Measurements from ENCODE around the gene POLR1G.
"Not testable (repeated sequence)": the region's sequence is repeated elsewhere in the genome, so short reads cannot be mapped to it uniquely, and the experiment has no call there.

Gene POLR1G

DNA sequence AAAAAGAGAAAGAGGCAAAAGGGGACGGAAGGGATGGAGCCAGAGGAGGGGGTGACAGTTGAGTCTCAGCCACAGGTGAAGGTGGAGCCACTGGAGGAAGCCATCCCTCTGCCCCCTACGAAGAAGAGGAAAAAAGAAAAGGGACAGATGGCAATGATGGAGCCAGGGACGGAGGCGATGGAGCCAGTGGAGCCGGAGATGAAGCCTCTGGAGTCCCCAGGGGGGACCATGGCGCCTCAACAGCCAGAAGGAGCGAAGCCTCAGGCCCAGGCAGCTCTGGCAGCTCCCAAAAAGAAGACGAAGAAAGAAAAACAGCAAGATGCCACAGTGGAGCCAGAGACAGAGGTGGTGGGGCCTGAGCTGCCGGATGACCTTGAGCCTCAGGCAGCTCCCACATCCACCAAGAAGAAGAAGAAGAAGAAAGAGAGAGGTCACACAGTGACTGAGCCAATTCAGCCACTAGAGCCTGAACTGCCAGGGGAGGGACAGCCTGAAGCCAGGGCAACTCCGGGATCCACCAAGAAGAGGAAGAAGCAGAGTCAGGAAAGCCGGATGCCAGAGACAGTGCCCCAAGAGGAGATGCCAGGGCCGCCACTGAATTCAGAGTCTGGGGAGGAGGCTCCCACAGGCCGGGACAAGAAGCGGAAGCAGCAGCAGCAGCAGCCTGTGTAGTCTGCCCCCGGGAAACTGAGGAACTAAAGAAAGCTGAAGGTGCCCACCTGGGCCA lies 2.5 kb downstream of the POLR1G start:
- Histone ChIP-seq H3K9me3 (ENCODE audit: insufficient read depth, low read depth, low read length) (no peaks in the 10 kb centered on the region), H3K27me3 (ENCODE audit: insufficient read depth, low read length) (no peaks in the 10 kb centered on the region), H3K9ac (ENCODE audit: low read depth, low read length) (no peak overlapping the region), H3K4me3 (ENCODE audit: low read length) (no peak overlapping the region), H3K36me3 (ENCODE audit: insufficient read depth, low read length) (peaks cover 46% of the 10 kb centered on the region), H3K27ac (ENCODE audit: low read depth, low read length) (no peak overlapping the region), H3K4me1 (ENCODE audit: insufficient read depth, low read length) (peaks cover 3% of the 10 kb centered on the region; the same call in 1 of the 2 replicates)
- 92% methylated on average over 15 of the region's 15 CpGs for WGBS

DNA sequence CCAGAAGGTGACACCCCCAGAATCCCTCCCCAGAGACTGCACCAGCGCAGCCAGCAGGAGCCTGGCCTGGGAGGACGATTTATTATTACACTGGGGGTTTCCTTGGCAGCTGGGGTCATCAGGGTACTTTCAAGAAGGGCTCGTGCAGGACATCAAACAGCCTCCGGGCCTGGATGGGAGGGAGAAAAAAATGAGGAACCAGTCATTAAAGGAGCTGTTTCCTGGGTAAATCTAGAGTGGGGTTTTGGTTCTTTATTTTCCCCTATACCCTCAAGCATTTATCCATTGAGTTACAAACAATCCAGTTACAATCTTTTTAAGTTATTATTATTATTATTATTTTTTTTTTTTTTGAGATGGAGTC lies 3.1 kb downstream of the POLR1G start:
- 89% methylated on average over 4 of the region's 4 CpGs for WGBS
- no peak overlapping the region for H3K4me3 ChIP-seq (ENCODE audit: low read length)
- peaks cover 3% of the 10 kb centered on the region; the same call in 1 of the 2 replicates for H3K4me1 ChIP-seq (ENCODE audit: insufficient read depth, low read length)
- H3K27ac ChIP-seq (ENCODE audit: low read depth, low read length) = no peak overlapping the region
- no peaks in the 10 kb centered on the region for H3K27me3 ChIP-seq (ENCODE audit: insufficient read depth, low read length)
- no peak overlapping the region for H3K9ac ChIP-seq (ENCODE audit: low read depth, low read length)
- H3K36me3 ChIP-seq (ENCODE audit: insufficient read depth, low read length) = peaks cover 51% of the 10 kb centered on the region
- H3K9me3 ChIP-seq (ENCODE audit: insufficient read depth, low read depth, low read length) = no peaks in the 10 kb centered on the region

DNA sequence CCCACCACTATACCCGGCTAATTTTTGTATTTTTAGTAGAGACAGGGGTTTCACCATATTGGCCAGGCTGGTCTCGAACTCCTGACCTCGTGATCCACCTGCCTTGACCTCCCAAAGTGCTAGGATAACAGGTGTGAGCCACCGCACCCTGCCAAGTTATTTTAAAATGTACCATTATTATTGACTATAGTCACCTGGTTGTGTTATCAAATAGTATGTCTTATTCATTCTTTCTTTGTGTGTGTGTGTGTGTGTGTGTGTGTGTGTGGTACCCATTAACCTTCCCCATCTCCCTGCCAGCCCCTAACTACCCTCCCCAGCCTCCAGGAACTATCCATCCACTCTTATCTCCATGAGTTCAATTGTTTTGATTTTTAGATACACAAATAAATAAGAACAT lies 3.9 kb downstream of the POLR1G start:
- not testable (repeated sequence) for H3K4me1 ChIP-seq (ENCODE audit: insufficient read depth, low read length); H3K27me3 ChIP-seq (ENCODE audit: insufficient read depth, low read length); H3K27ac ChIP-seq (ENCODE audit: low read depth, low read length); H3K9me3 ChIP-seq (ENCODE audit: insufficient read depth, low read depth, low read length); H3K4me3 ChIP-seq (ENCODE audit: low read length); H3K9ac ChIP-seq (ENCODE audit: low read depth, low read length)
- 100% methylated on average over 3 of the region's 4 CpGs for whole genome bisulfite sequencing
- H3K36me3 ChIP-seq (ENCODE audit: insufficient read depth, low read length) = peaks cover 55% of the 10 kb centered on the region

DNA sequence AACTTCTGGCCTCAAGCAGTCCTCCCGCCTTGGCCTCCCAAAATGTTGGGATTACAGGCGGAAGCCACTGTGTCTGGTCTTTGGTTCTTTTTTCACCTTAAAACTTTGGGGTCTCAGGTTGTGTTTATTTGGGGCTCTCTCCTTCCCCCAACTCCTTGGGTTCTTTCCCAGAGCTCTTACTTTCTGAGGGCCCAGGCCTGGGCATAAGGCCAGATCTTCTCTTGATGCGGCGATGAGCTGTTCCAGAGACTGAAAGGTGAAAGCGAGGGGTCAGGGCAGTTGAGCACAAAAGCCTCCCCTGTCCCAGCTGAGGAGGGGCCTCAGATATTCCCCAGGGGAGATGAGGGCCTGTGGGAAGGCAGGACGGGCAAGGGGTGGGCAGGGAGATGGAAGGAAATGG lies 7.1 kb downstream of the POLR1G start:
- Histone ChIP-seq H3K4me3 (ENCODE audit: low read length) (no peak overlapping the region), H3K36me3 (ENCODE audit: insufficient read depth, low read length) (peaks cover 72% of the 10 kb centered on the region), H3K9ac (ENCODE audit: low read depth, low read length) (no peak overlapping the region), H3K4me1 (ENCODE audit: insufficient read depth, low read length) (no peaks in the 10 kb centered on the region), H3K27me3 (ENCODE audit: insufficient read depth, low read length) (no peaks in the 10 kb centered on the region), H3K27ac (ENCODE audit: low read depth, low read length) (no peak overlapping the region), H3K9me3 (ENCODE audit: insufficient read depth, low read depth, low read length) (no peaks in the 10 kb centered on the region)
- WGBS = 93% methylated on average over 6 of the region's 6 CpGs

DNA sequence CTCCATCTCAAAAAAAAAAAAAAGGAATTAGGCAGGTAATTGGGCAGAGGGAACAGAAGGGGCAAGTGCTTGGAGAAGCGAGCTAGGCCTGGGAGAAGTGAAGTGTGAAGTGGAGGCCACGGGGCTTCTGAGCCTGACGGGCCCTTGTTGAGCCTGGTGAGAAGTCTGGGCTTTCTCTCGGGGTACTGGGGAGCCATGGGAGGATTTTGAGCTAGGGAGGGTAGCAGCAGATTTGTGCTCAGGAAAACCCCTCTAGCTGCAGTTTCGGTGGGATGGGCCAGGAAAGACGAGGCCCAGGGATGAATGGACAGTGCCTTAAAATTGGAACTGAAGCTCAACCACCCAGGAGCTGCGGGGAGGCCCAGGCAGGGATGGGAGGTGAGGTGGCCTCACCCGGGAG lies 8.0 kb downstream of the POLR1G start:
- H3K4me3 ChIP-seq (ENCODE audit: low read length) = no peak overlapping the region
- no peaks in the 10 kb centered on the region for H3K4me1 ChIP-seq (ENCODE audit: insufficient read depth, low read length)
- no peaks in the 10 kb centered on the region for H3K27me3 ChIP-seq (ENCODE audit: insufficient read depth, low read length)
- no peak overlapping the region for H3K27ac ChIP-seq (ENCODE audit: low read depth, low read length)
- WGBS = 95% methylated on average over 8 of the region's 8 CpGs
- no peaks in the 10 kb centered on the region for H3K9me3 ChIP-seq (ENCODE audit: insufficient read depth, low read depth, low read length)
- peaks cover 73% of the 10 kb centered on the region for H3K36me3 ChIP-seq (ENCODE audit: insufficient read depth, low read length)
- H3K9ac ChIP-seq (ENCODE audit: low read depth, low read length) = no peak overlapping the region

DNA sequence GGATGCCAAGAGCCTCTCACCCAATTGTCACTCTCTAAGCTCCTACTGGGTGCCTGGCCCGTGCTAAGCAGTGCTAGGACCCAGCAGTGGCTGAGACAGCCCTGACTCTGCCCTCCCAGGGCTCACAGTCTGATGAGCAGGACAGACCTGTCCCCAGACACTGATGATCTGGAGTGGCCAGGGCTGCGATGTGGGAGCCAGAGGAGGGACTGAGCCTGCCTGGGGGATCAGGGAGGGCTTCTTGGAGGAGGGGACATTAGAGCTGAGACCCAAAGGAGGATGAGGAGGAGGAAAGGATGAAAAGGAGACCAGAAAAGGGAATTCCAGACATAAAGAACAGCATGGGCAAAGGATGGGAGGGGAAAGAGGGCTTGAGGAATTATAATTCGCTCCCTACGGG lies 10.7 kb downstream of the POLR1G start:
- Histone ChIP-seq H3K27ac (ENCODE audit: low read depth, low read length) (no peak overlapping the region), H3K9ac (ENCODE audit: low read depth, low read length) (no peak overlapping the region), H3K4me1 (ENCODE audit: insufficient read depth, low read length) (no peaks in the 10 kb centered on the region; the same call in 1 of the 2 replicates), H3K36me3 (ENCODE audit: insufficient read depth, low read length) (peaks cover 72% of the 10 kb centered on the region), H3K4me3 (ENCODE audit: low read length) (no peak overlapping the region), H3K9me3 (ENCODE audit: insufficient read depth, low read depth, low read length) (no peaks in the 10 kb centered on the region), H3K27me3 (ENCODE audit: insufficient read depth, low read length) (no peaks in the 10 kb centered on the region)
- 93% methylated on average over 4 of the region's 4 CpGs for WGBS

DNA sequence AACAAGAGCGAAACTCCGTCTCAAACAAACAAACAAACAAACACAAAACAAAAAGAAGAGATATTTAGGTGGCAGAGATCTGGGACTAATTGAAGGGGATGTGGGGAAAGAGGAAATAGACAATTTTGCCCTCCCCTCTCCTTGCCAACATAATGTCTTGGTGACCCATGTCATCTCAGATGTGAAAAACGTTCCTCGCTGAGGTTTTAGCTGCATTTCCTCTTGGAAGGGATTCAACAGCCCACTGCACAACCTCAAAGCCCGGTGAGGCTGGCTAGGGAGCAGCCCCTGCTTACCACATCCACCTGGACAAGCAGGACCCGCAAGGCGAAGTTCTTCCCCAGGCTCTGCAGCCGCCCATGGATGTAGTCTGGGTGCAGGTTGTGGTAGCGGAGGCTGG lies 12.4 kb downstream of the POLR1G start:
- WGBS = 98% methylated on average over 7 of the region's 9 CpGs
- Histone ChIP-seq H3K4me1 (ENCODE audit: insufficient read depth, low read length) (no peaks in the 10 kb centered on the region; the same call in 1 of the 2 replicates), H3K9ac (ENCODE audit: low read depth, low read length) (no peak overlapping the region), H3K27ac (ENCODE audit: low read depth, low read length) (no peak overlapping the region), H3K9me3 (ENCODE audit: insufficient read depth, low read depth, low read length) (no peaks in the 10 kb centered on the region), H3K4me3 (ENCODE audit: low read length) (no peak overlapping the region), H3K36me3 (ENCODE audit: insufficient read depth, low read length) (peaks cover 57% of the 10 kb centered on the region), H3K27me3 (ENCODE audit: insufficient read depth, low read length) (no peaks in the 10 kb centered on the region)

DNA sequence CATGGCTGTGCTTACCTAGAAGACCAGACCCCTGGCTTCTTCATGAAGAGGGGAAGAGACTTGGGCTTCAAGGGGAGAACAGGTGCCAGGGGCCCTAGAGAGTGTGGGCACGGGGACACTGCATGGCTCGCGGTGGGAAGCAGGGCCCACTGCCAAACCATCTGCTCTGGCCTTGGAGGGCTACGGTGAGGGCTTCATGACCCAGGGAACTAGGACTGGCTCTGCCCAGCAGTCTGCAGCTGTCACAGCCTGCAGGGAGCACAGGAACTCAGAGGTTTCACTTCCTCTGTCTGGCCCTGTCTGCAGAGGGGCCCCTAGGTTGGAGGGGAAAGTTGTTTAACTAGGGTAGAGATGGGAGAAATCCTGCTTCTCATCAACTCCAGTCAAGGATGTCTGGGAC lies 13.0 kb downstream of the POLR1G start:
- Histone ChIP-seq H3K36me3 (ENCODE audit: insufficient read depth, low read length) (peaks cover 51% of the 10 kb centered on the region), H3K27ac (ENCODE audit: low read depth, low read length) (no peak overlapping the region), H3K9ac (ENCODE audit: low read depth, low read length) (no peak overlapping the region), H3K4me3 (ENCODE audit: low read length) (no peak overlapping the region), H3K27me3 (ENCODE audit: insufficient read depth, low read length) (no peaks in the 10 kb centered on the region), H3K4me1 (ENCODE audit: insufficient read depth, low read length) (no peaks in the 10 kb centered on the region; the same call in 1 of the 2 replicates), H3K9me3 (ENCODE audit: insufficient read depth, low read depth, low read length) (no peaks in the 10 kb centered on the region)
- 91% methylated on average over 4 of the region's 4 CpGs for WGBS

DNA sequence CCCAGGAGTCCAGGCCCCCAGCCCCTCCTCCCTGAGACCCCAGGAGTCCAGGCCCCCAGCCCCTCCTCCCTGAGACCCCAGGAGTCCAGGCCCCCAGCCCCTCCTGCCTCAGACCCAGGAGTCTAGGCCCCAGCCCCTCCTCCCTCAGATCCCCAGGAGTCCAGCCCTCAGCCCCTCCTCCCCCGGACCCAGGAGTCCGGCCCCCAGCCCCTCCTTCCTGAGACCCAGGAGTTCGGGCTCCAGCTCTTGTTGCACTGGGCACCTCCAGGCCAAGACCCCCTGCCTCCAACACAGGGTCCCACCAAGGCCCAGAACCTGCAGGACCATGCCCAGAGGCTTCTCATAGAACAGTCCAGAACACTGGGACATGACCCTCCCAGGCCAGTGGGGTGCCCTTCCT lies 13.5 kb downstream of the POLR1G start:
- Histone ChIP-seq H3K4me1 (ENCODE audit: insufficient read depth, low read length) (peaks cover 4% of the 10 kb centered on the region; the same call in 1 of the 2 replicates), H3K4me3 (ENCODE audit: low read length) (no peak overlapping the region), H3K27me3 (ENCODE audit: insufficient read depth, low read length) (no peaks in the 10 kb centered on the region), H3K9ac (ENCODE audit: low read depth, low read length) (no peak overlapping the region), H3K9me3 (ENCODE audit: insufficient read depth, low read depth, low read length) (no peaks in the 10 kb centered on the region), H3K27ac (ENCODE audit: low read depth, low read length) (no peak overlapping the region), H3K36me3 (ENCODE audit: insufficient read depth, low read length) (peaks cover 46% of the 10 kb centered on the region)
- WGBS = 82% methylated on average over 3 of the region's 3 CpGs

DNA sequence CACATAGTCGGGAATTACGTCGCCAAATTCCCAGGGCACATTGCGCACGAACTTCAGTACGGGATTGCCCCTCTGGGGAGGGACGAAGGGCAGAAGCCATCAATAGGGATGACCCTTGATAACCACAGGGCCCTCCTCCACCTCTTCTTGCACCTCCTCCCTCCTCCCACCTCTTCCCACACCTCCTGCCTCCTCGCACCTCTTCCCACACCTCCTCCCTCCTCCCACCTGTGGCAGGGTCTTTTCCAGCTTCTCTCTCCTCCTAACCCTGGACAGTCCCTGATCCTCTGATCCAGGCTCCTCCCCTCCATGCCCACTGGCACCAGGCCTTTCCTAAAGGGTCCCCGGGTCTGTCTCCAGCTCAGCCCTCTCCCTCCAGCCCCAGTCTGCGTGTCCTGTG lies 13.9 kb downstream of the POLR1G start:
- H3K4me3 ChIP-seq (ENCODE audit: low read length) = no peak overlapping the region
- H3K4me1 ChIP-seq (ENCODE audit: insufficient read depth, low read length) = peaks cover 8% of the 10 kb centered on the region; the same call in 1 of the 2 replicates
- no peak overlapping the region for H3K9ac ChIP-seq (ENCODE audit: low read depth, low read length)
- no peak overlapping the region for H3K27ac ChIP-seq (ENCODE audit: low read depth, low read length)
- H3K9me3 ChIP-seq (ENCODE audit: insufficient read depth, low read depth, low read length) = no peaks in the 10 kb centered on the region
- H3K36me3 ChIP-seq (ENCODE audit: insufficient read depth, low read length) = peaks cover 46% of the 10 kb centered on the region
- no peaks in the 10 kb centered on the region for H3K27me3 ChIP-seq (ENCODE audit: insufficient read depth, low read length)
- 92% methylated on average over 10 of the region's 10 CpGs for WGBS

DNA sequence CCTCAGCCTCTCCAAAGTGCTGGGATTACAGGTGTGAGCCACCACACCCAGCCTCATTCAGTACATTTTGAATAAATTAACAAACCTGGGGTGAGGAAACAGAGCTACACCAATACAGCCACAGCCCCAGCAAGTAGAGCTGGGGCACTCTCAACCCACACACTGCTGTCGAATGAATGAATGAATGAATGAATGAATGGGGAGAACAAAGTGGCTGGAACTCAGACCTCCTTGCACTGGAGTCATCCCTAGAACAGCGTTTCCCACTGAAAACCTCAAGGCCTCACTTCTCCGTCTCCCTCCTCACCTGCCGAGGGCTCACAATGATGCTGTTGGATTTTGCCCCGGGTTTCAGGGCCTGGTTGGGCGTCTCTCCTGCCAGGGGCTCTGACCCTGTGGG lies 14.4 kb downstream of the POLR1G start:
- H3K27me3 ChIP-seq (ENCODE audit: insufficient read depth, low read length) = no peaks in the 10 kb centered on the region
- H3K9ac ChIP-seq (ENCODE audit: low read depth, low read length) = no peak overlapping the region
- no peak overlapping the region for H3K4me3 ChIP-seq (ENCODE audit: low read length)
- WGBS = 92% methylated on average over 6 of the region's 6 CpGs
- peaks cover 43% of the 10 kb centered on the region for H3K36me3 ChIP-seq (ENCODE audit: insufficient read depth, low read length)
- H3K9me3 ChIP-seq (ENCODE audit: insufficient read depth, low read depth, low read length) = no peaks in the 10 kb centered on the region
- H3K4me1 ChIP-seq (ENCODE audit: insufficient read depth, low read length) = peaks cover 8% of the 10 kb centered on the region; the same call in 1 of the 2 replicates
- no peak overlapping the region for H3K27ac ChIP-seq (ENCODE audit: low read depth, low read length)

Data from HUES64 (cell line).